Immature natural killer cell (primary cell): Measurements from ENCODE around the gene ABHD15. TPM values are rescaled to one million over a fixed set of nuclear protein-coding genes. Genes with fewer than 3 reads are reported as not detected.

Source experiments
- DNase-seq, 3 donors: peaks; one replicate each; pipeline ENCODE4 v3.0.0; 2022; ENCODE audit warnings: mixed read lengths in 1 of 3
- H3K27ac Mint-ChIP-seq, 6 donors: one replicate each; pipeline ENCODE4 v1.8.0; 2020; ENCODE audit warnings: mixed read lengths in 6 of 6, mild to moderate bottlenecking in 5 of 6, inconsistent platforms in 4 of 6, moderate library complexity in 3 of 6
- H3K27me3 Mint-ChIP-seq, 3 donors: one replicate each; pipeline ENCODE4 v1.8.0; 2020 to 2021; ENCODE audit warnings: low read depth in 3 of 3, mild to moderate bottlenecking in 3 of 3, mixed read lengths in 3 of 3, moderate library complexity in 3 of 3, inconsistent platforms in 1 of 3
- H3K36me3 Mint-ChIP-seq, 3 donors: one replicate each; pipeline ENCODE4 v1.8.0; 2020; ENCODE audit warnings: mixed read lengths in 3 of 3, inconsistent platforms in 2 of 3, mild to moderate bottlenecking in 2 of 3
- H3K4me1 Mint-ChIP-seq, 2 donors: one replicate each; pipeline ENCODE4 v1.8.0; 2020; ENCODE audit warnings: inconsistent platforms in 2 of 2, mild to moderate bottlenecking in 2 of 2, mixed read lengths in 2 of 2, moderate library complexity in 1 of 2
- H3K4me3 Mint-ChIP-seq, 5 donors: one replicate each; pipeline ENCODE4 v1.8.0; 2020; ENCODE audit warnings: mild to moderate bottlenecking in 5 of 5, mixed read lengths in 5 of 5, inconsistent platforms in 3 of 5, moderate library complexity in 3 of 5
- H3K9me3 Mint-ChIP-seq, 6 donors: one replicate each; pipeline ENCODE4 v1.8.0; 2020; ENCODE audit warnings: mild to moderate bottlenecking in 6 of 6, mixed read lengths in 6 of 6, inconsistent platforms in 4 of 6, moderate library complexity in 3 of 6
- polyA plus RNA-seq, 3 donors: library from polyadenylated mRNA; unstranded; fragments of 300-500 nt; fragmentation: Illumina TruSeq; gene quantifications; one replicate each; pipeline ENCODE4 v1.2.3, GENCODE V29; 2021

Gene ABHD15
- polyA plus RNA-seq, 3 donors from 2014 or later, result 31.6 to 36.7 (median 34.0) TPM

GRCh38 chr17:29582772-29583171, 15.9 kb upstream of the ABHD15 start:
- H3K4me3 Mint-ChIP-seq, result no peak overlapping the region
- peaks cover 39 to 48% of the 10 kb centered on the region in 2 donors for H3K4me1 Mint-ChIP-seq

GRCh38 chr17:29582254-29582765, 15.5 kb upstream of the ABHD15 start:
- no peaks in the 10 kb centered on the region for H3K9me3 Mint-ChIP-seq
- peaks cover 34 to 43% of the 10 kb centered on the region in 2 donors for H3K4me1 Mint-ChIP-seq
- peaks cover 0 to 3% (median 0%) of the 10 kb centered on the region in 3 donors for H3K27me3 Mint-ChIP-seq
- no peak overlapping the region for H3K4me3 Mint-ChIP-seq
- H3K36me3 Mint-ChIP-seq, result peaks cover 3 to 13% (median 4%) of the 10 kb centered on the region in 3 donors
- H3K27ac Mint-ChIP-seq, result no peak overlapping the region
- DNase-seq, result no peak

More at GRCh38 chr17:29582772-29583171, 15.9 kb upstream of the ABHD15 start:
- no peak for DNase-seq
- Mint-ChIP-seq H3K27ac (no peak overlapping the region), H3K9me3 (no peaks in the 10 kb centered on the region), H3K27me3 (peaks cover 0 to 3% (median 0%) of the 10 kb centered on the region in 3 donors), H3K36me3 (peaks cover 3 to 13% (median 4%) of the 10 kb centered on the region in 3 donors)

GRCh38 chr17:29581583-29582253, 14.9 kb upstream of the ABHD15 start:
- no peak for DNase-seq
- no peak overlapping the region for H3K4me3 Mint-ChIP-seq
- no peaks in the 10 kb centered on the region for H3K9me3 Mint-ChIP-seq
- peaks cover 0 to 3% (median 0%) of the 10 kb centered on the region in 3 donors for H3K27me3 Mint-ChIP-seq
- H3K36me3 Mint-ChIP-seq, result peaks cover 3 to 13% (median 4%) of the 10 kb centered on the region in 3 donors
- H3K27ac Mint-ChIP-seq, result no peak overlapping the region
- peaks cover 30 to 38% of the 10 kb centered on the region in 2 donors for H3K4me1 Mint-ChIP-seq

GRCh38 chr17:29579866-29580771, 13.3 kb upstream of the ABHD15 start:
- peak; percentile 82 to 85 (median 83) for DNase-seq
- Mint-ChIP-seq H3K4me1 (peaks cover 18 to 22% of the 10 kb centered on the region in 2 donors), H3K27ac (peak overlapping the region; percentile 55 to 90 (median 64)), H3K9me3 (no peaks in the 10 kb centered on the region), H3K27me3 (peaks cover 0 to 4% (median 3%) of the 10 kb centered on the region in 3 donors), H3K36me3 (peaks cover 3 to 13% (median 4%) of the 10 kb centered on the region in 3 donors), H3K4me3 (no peak overlapping the region)

GRCh38 chr17:29578626-29579485, 12.0 kb upstream of the ABHD15 start:
- H3K9me3 Mint-ChIP-seq, result no peaks in the 10 kb centered on the region
- H3K4me3 Mint-ChIP-seq, result no peak overlapping the region
- peaks cover 9% of the 10 kb centered on the region in 2 donors for H3K4me1 Mint-ChIP-seq
- H3K36me3 Mint-ChIP-seq, result peaks cover 3 to 13% (median 4%) of the 10 kb centered on the region in 3 donors
- H3K27ac Mint-ChIP-seq, result no peak overlapping the region
- H3K27me3 Mint-ChIP-seq, result peaks cover 0 to 4% (median 3%) of the 10 kb centered on the region in 3 donors
- no peak for DNase-seq

GRCh38 chr17:29577385-29578211, 10.8 kb upstream of the ABHD15 start:
- H3K27me3 Mint-ChIP-seq, result peaks cover 0 to 4% (median 3%) of the 10 kb centered on the region in 3 donors
- no peak overlapping the region for H3K27ac Mint-ChIP-seq
- no peak for DNase-seq

GRCh38 chr17:29577001-29577370, 10.1 kb upstream of the ABHD15 start:
- no peak for DNase-seq
- Mint-ChIP-seq H3K27me3 (peaks cover 0 to 4% (median 3%) of the 10 kb centered on the region in 3 donors), H3K9me3 (no peaks in the 10 kb centered on the region), H3K4me3 (no peak overlapping the region), H3K4me1 (peaks cover 7 to 8% of the 10 kb centered on the region in 2 donors), H3K27ac (no peak overlapping the region), H3K36me3 (peaks cover 3 to 10% (median 4%) of the 10 kb centered on the region in 3 donors)

More at GRCh38 chr17:29577385-29578211, 10.8 kb upstream of the ABHD15 start:
- peaks cover 3 to 13% (median 4%) of the 10 kb centered on the region in 3 donors for H3K36me3 Mint-ChIP-seq
- no peak overlapping the region for H3K4me3 Mint-ChIP-seq
- H3K4me1 Mint-ChIP-seq, result peaks cover 8 to 9% of the 10 kb centered on the region in 2 donors
- H3K9me3 Mint-ChIP-seq, result no peaks in the 10 kb centered on the region

- no peaks in the 10 kb centered on the region for H3K9me3 Mint-ChIP-seq
- peaks cover 7 to 8% of the 10 kb centered on the region in 2 donors for H3K4me1 Mint-ChIP-seq
- H3K27ac Mint-ChIP-seq, result no peak overlapping the region
- DNase-seq, result no peak
- peaks cover 3 to 10% (median 4%) of the 10 kb centered on the region in 3 donors for H3K36me3 Mint-ChIP-seq
- no peak overlapping the region for H3K4me3 Mint-ChIP-seq
- H3K27me3 Mint-ChIP-seq, result peaks cover 0 to 4% (median 3%) of the 10 kb centered on the region in 3 donors
Observed at GRCh38 chr17:29576214-29577000, 9.6 kb upstream of the ABHD15 start.

GRCh38 chr17:29575511-29576213, 8.8 kb upstream of the ABHD15 start:
- H3K4me3 Mint-ChIP-seq, result no peak overlapping the region

GRCh38 chr17:29574732-29575510, 8.1 kb upstream of the ABHD15 start:
- peaks cover 2 to 4% (median 3%) of the 10 kb centered on the region in 3 donors for H3K27me3 Mint-ChIP-seq
- H3K4me3 Mint-ChIP-seq, result no peak overlapping the region
- H3K27ac Mint-ChIP-seq, result peak overlapping the region in 2 of 6 donors; percentile 44 to 69
- peaks cover 3 to 8% of the 10 kb centered on the region in 2 donors for H3K4me1 Mint-ChIP-seq
- peaks cover 0 to 5% (median 0%) of the 10 kb centered on the region in 3 donors for H3K36me3 Mint-ChIP-seq
- no peak for DNase-seq
- no peaks in the 10 kb centered on the region for H3K9me3 Mint-ChIP-seq

More at GRCh38 chr17:29575511-29576213, 8.8 kb upstream of the ABHD15 start:
- H3K27ac Mint-ChIP-seq, result peak overlapping the region in 1 of 6 donors; percentile 69
- H3K36me3 Mint-ChIP-seq, result peaks cover 3 to 10% (median 4%) of the 10 kb centered on the region in 3 donors
- H3K27me3 Mint-ChIP-seq, result peaks cover 2 to 4% (median 3%) of the 10 kb centered on the region in 3 donors
- peaks cover 7 to 15% of the 10 kb centered on the region in 2 donors for H3K4me1 Mint-ChIP-seq
- H3K9me3 Mint-ChIP-seq, result no peaks in the 10 kb centered on the region
- no peak for DNase-seq
